ENCODE results near the gene TSPAN9. TPM values are rescaled to one million over a fixed set of nuclear protein-coding genes. Genes with fewer than 3 reads are reported as not detected.

The TSPAN9 gene
- total RNA-seq, 1 donor from 2014 or later: 40.9 TPM

DNA sequence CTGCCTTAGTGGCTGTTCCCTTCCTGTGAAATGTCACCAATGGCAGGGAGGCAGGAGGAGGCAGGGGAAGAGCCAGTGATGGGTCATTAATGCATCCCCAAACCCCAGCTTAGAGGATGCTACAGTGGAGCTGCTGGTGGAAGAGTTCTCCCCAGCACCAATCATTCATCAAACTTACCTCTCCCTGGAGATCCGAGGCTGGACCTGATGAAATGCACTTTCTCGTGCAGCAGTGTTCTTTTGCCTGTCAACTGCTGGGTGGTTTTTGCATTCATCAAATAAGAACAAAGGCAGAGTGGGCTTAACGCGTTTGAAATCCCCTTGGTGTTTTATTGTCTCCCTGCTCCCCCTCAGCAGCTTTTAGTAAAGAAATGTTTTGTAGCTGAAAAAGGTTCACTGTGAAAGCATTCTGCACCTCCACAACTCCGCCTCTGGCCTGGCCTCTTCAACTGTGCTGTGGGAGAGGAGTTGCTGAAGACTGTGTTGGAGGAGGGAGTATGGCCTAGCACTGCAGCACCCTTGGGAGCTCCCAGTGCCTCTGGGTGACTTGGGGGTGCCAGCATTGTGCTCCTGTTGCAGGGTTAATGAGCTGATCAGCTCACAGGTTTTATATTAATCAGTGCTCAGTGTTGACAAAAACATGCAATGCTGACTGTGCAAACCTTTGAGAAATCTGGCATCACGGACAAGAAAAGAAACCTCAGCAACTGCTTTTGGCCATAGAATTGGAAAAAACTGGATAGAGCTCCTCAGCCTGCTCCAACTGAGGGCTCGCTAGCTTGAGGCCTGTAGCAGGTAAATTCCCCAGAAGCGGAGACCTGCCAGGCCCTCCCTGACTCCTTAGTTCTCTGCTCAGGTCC lies 14.4 kb downstream of the TSPAN9 start:
- FAIRE-seq: no peak
- no peaks in the 10 kb centered on the region for H3K4me1 ChIP-seq (ENCODE audit: insufficient read depth, low read length)
- no peak overlapping the region for H3K4me2 ChIP-seq (ENCODE audit: low read length)
- peaks cover 27% of the 10 kb centered on the region for H3K79me2 ChIP-seq (ENCODE audit: insufficient read depth, low read length)
- H4K20me1 ChIP-seq (ENCODE audit: insufficient read depth, low read length): peaks cover 43% of the 10 kb centered on the region
- no peak for DNase-seq (ENCODE audit: low read depth)
- H3K9ac ChIP-seq (ENCODE audit: low read length): no peak overlapping the region
- Mint-ChIP-seq H3K4me3 (ENCODE audit: unreplicated experiment) (no peak overlapping the region), H3K27ac (ENCODE audit: unreplicated experiment) (no peak overlapping the region), H3K9me3 (ENCODE audit: unreplicated experiment) (peaks cover 3% of the 10 kb centered on the region), H3K36me3 (ENCODE audit: low read depth, unreplicated experiment) (peaks cover 15% of the 10 kb centered on the region), H3K27me3 (ENCODE audit: low read depth, unreplicated experiment) (peaks cover 2% of the 10 kb centered on the region), H3K4me1 (ENCODE audit: low read depth, unreplicated experiment) (peaks cover 8% of the 10 kb centered on the region)
- H3K9me3 ChIP-seq (ENCODE audit: insufficient read depth, low read depth, low read length): no peaks in the 10 kb centered on the region
- no peak overlapping the region for H3K4me3 ChIP-seq (ENCODE audit: insufficient read depth, low read depth, low read length)
- no peak overlapping the region for H3K27ac ChIP-seq (ENCODE audit: low read depth, low read length)
- no peaks in the 10 kb centered on the region for H3K27me3 ChIP-seq (ENCODE audit: insufficient read depth, low read length)
- TF ChIP-seq CTCF (IDR thresholded peaks at IDR 0.05; ENCODE audit: insufficient read depth, low read depth, low read length) (no peak), EZH2 (IDR thresholded peaks at IDR 0.05; ENCODE audit: insufficient read depth, low read length) (no peak)
- no peak overlapping the region for H2AFZ ChIP-seq (ENCODE audit: low read depth, low read length)
- H3K36me3 ChIP-seq (ENCODE audit: insufficient read depth, low read length): no peaks in the 10 kb centered on the region

DNA sequence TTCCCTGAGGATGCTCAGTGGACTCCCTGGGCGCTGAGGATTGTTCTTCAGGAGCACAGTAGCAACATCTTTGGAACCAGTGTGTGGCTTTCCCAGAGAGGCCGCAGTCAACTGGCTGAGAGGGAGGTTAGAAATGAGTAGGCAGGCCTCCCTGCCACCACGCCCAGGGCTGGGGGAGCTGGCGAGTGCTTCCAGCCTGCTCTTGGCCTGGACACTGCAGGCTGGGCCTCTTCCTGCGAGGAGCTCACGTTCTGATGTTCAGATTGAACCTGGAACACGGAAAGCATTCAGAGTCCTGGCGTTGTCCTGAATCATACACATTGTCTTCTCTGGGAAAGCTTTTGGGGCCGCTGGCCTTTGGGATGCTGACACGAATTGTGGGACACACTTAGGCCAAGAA lies 15.6 kb downstream of the TSPAN9 start:
- FAIRE-seq (no peak), DNase-seq (ENCODE audit: low read depth) (no peak)
- H3K27ac ChIP-seq (ENCODE audit: low read depth, low read length): no peak overlapping the region
- no peak overlapping the region for H3K4me3 ChIP-seq (ENCODE audit: insufficient read depth, low read depth, low read length)
- TF ChIP-seq EZH2 (IDR thresholded peaks at IDR 0.05; ENCODE audit: insufficient read depth, low read length) (no peak), CTCF (IDR thresholded peaks at IDR 0.05; ENCODE audit: insufficient read depth, low read depth, low read length) (no peak)
- H3K9ac ChIP-seq (ENCODE audit: low read length): no peak overlapping the region
- H3K4me1 Mint-ChIP-seq (ENCODE audit: low read depth, unreplicated experiment): peaks cover 16% of the 10 kb centered on the region
- H3K36me3 Mint-ChIP-seq (ENCODE audit: low read depth, unreplicated experiment): peaks cover 20% of the 10 kb centered on the region
- H4K20me1 ChIP-seq (ENCODE audit: insufficient read depth, low read length): peaks cover 44% of the 10 kb centered on the region
- H3K79me2 ChIP-seq (ENCODE audit: insufficient read depth, low read length): peaks cover 22% of the 10 kb centered on the region
- H3K4me2 ChIP-seq (ENCODE audit: low read length): no peak overlapping the region
- H3K9me3 ChIP-seq (ENCODE audit: insufficient read depth, low read depth, low read length): no peaks in the 10 kb centered on the region
- peaks cover 2% of the 10 kb centered on the region for H3K27me3 Mint-ChIP-seq (ENCODE audit: low read depth, unreplicated experiment)
- H3K36me3 ChIP-seq (ENCODE audit: insufficient read depth, low read length): no peaks in the 10 kb centered on the region
- H3K4me3 Mint-ChIP-seq (ENCODE audit: unreplicated experiment): no peak overlapping the region
- no peaks in the 10 kb centered on the region for H3K27me3 ChIP-seq (ENCODE audit: insufficient read depth, low read length)
- peaks cover 3% of the 10 kb centered on the region for H3K9me3 Mint-ChIP-seq (ENCODE audit: unreplicated experiment)
- H3K27ac Mint-ChIP-seq (ENCODE audit: unreplicated experiment): no peak overlapping the region
- no peak overlapping the region for H2AFZ ChIP-seq (ENCODE audit: low read depth, low read length)
- H3K4me1 ChIP-seq (ENCODE audit: insufficient read depth, low read length): peaks cover 8% of the 10 kb centered on the region
